ENCODE measurements around the gene DHX40. TPM values are rescaled to one million over a fixed set of nuclear protein-coding genes. Genes with fewer than 3 reads are reported as not detected.
A peak's percentile ranks its signal among the peaks of the same experiment; 100 is the strongest.

DHX40 gene
- total RNA-seq, 4 donors from 2014 or later, result 47.8 to 65.4 (median 59.7) TPM

- Histone ChIP-seq H3K4me3 (replicated peaks in 1 of 3) (no peak overlapping the region), H3K4me1 (peaks cover 46 to 49% of the 10 kb centered on the region in 2 donors), H3K27me3 (no peaks in the 10 kb centered on the region), H3K27ac (peak overlapping the region in 1 of 3 donors; percentile 99), H3K36me3 (no peaks in the 10 kb centered on the region), H3K9me3 (no peaks in the 10 kb centered on the region)
- WGBS, 2 donors, result 42 to 45% methylated on average over 4 of the region's 4 CpGs
- intact Hi-C loops (cut with DNase I), result loop anchor here (10.0 kb wide), 1 partner anchor 83 kb away; the partner anchor contains the start of genes PTRH2 and VMP1
- TF ChIP-seq CTCF (IDR thresholded peaks at IDR 0.05) (no peak), POLR2A (IDR thresholded peaks at IDR 0.05) (no peak)
- DNase-seq, result no peak
Observed at GRCh38 chr17:59621771-59622170, 56.4 kb downstream of the DHX40 start.

GRCh38 chr17:59623151-59623550 lies 57.7 kb downstream of the DHX40 start:
- Histone ChIP-seq H3K4me3 (replicated peaks in 1 of 3) (no peak overlapping the region), H3K27me3 (no peaks in the 10 kb centered on the region), H3K36me3 (no peaks in the 10 kb centered on the region), H3K9me3 (no peaks in the 10 kb centered on the region), H3K4me1 (peaks cover 51 to 58% of the 10 kb centered on the region in 2 donors), H3K27ac (peak overlapping the region in 2 of 3 donors; percentile 41 to 99)
- DNase-seq, result no peak
- TF ChIP-seq CTCF (IDR thresholded peaks at IDR 0.05) (no peak), POLR2A (IDR thresholded peaks at IDR 0.05) (no peak)
- WGBS, 2 donors, result 72 to 88% methylated on average over 2 of the region's 2 CpGs
- intact Hi-C loops (cut with DNase I), result loop anchor here (10.0 kb wide), 1 partner anchor 82 kb away; the partner anchor contains the start of genes PTRH2 and VMP1

- TF ChIP-seq POLR2A (IDR thresholded peaks at IDR 0.05) (no peak), CTCF (IDR thresholded peaks at IDR 0.05) (no peak)
- Histone ChIP-seq H3K4me1 (peaks cover 39 to 62% of the 10 kb centered on the region in 2 donors), H3K27ac (peak overlapping the region in 1 of 3 donors; percentile 2), H3K9me3 (no peaks in the 10 kb centered on the region), H3K36me3 (no peaks in the 10 kb centered on the region), H3K27me3 (no peaks in the 10 kb centered on the region), H3K4me3 (replicated peaks in 1 of 3) (no peak overlapping the region)
- intact Hi-C loops (cut with DNase I), result loop anchor here (10.0 kb wide), 1 partner anchor 78 kb away; the partner anchor contains the start of genes PTRH2 and VMP1
- no peak for DNase-seq
- 90 to 91% methylated on average over 5 of the region's 5 CpGs for WGBS, 2 donors
Observed at GRCh38 chr17:59626756-59627155, 61.3 kb downstream of the DHX40 start.

GRCh38 chr17:59627274-59627673 lies 61.9 kb downstream of the DHX40 start:
- intact Hi-C loops (cut with DNase I), result loop anchor here (10.0 kb wide), 1 partner anchor 78 kb away; the partner anchor contains the start of genes PTRH2 and VMP1
- DNase-seq, result no peak
- 87 to 88% methylated on average over 3 of the region's 3 CpGs for WGBS, 2 donors
- peaks cover 36 to 57% of the 10 kb centered on the region in 2 donors for H3K4me1 ChIP-seq
- no peak overlapping the region for H3K4me3 ChIP-seq (replicated peaks in 1 of 3)
- no peaks in the 10 kb centered on the region for H3K27me3 ChIP-seq
- no peaks in the 10 kb centered on the region for H3K36me3 ChIP-seq
- peak overlapping the region in 1 of 3 donors; percentile 2 for H3K27ac ChIP-seq
- H3K9me3 ChIP-seq, result no peaks in the 10 kb centered on the region
- TF ChIP-seq CTCF (IDR thresholded peaks at IDR 0.05), result no peak
- no peak for TF ChIP-seq POLR2A (IDR thresholded peaks at IDR 0.05)

- Histone ChIP-seq H3K27ac (no peak overlapping the region), H3K27me3 (no peaks in the 10 kb centered on the region), H3K9me3 (no peaks in the 10 kb centered on the region), H3K36me3 (no peaks in the 10 kb centered on the region), H3K4me3 (replicated peaks in 1 of 3) (no peak overlapping the region), H3K4me1 (peaks cover 31 to 57% of the 10 kb centered on the region in 2 donors)
- TF ChIP-seq CTCF (IDR thresholded peaks at IDR 0.05) (no peak), POLR2A (IDR thresholded peaks at IDR 0.05) (no peak)
- DNase-seq, result no peak
- 47 to 55% methylated on average over 2 of the region's 2 CpGs for WGBS, 2 donors
- intact Hi-C loops (cut with DNase I), result loop anchor here (10.0 kb wide), 1 partner anchor 77 kb away; the partner anchor contains the start of genes PTRH2 and VMP1
Observed at GRCh38 chr17:59627770-59628171, 62.4 kb downstream of the DHX40 start.
